Coronary artery (tissue), 2 donors: Measurements from ENCODE around the gene GLTP.
"Not testable (repeated sequence)": the region's sequence is repeated elsewhere in the genome, so short reads cannot be mapped to it uniquely, and the experiment has no call there.

Source experiments
- DNase-seq: peaks from one replicate; pipeline ENCODE4 v3.0.0-alpha.2; 2017; ENCODE audit warnings: low spot score
- H3K27ac ChIP-seq, 2 donors: fragments of 200-600 bp; sonication (generic); one replicate each; pipeline ENCODE4 v1.5.1; 2016 to 2019
- H3K4me3 ChIP-seq: fragments of 200-600 bp; sonication (generic); 2 replicates; pipeline ENCODE4 v1.5.1; 2016; ENCODE audit warnings: mild to moderate bottlenecking, moderate library complexity
- CTCF ChIP-seq: fragments of 200-600 bp; sonication (generic); IDR thresholded peaks from one replicate; pipeline ENCODE4 v1.5.1; 2019; ENCODE audit warnings: antibody characterized with exemption

The GLTP gene

GRCh38 chr12:109902891-109903418 is 22.6 kb upstream of the GLTP start:
- DNase-seq = no peak
- H3K27ac ChIP-seq = no peak overlapping the region
- no peak overlapping the region for H3K4me3 ChIP-seq
- no peak for TF ChIP-seq CTCF

- H3K27ac ChIP-seq = peak overlapping the region; percentile 65 to 82
- peak overlapping the region; percentile 83 for H3K4me3 ChIP-seq
- TF ChIP-seq CTCF = no peak
- DNase-seq = no peak
Observed at GRCh38 chr12:109900752-109901580, 20.6 kb upstream of the GLTP start.

GRCh38 chr12:109899783-109900751 is 19.7 kb upstream of the GLTP start, which contains the start of gene TCHP:
TCHP (plus strand) TSS chr12:109900274; CDS start chr12:109903027, 2,753 bp downstream.
- H3K27ac ChIP-seq = peak within 1 kb of the TSS; percentile 65 to 82
- DNase-seq = peak; percentile 91
- no peak for TF ChIP-seq CTCF
- peak within 1 kb of the TSS; percentile 83 for H3K4me3 ChIP-seq

GRCh38 chr12:109899345-109899744 is 19.0 kb upstream of the GLTP start:
- peak overlapping the region; percentile 83 for H3K4me3 ChIP-seq
- DNase-seq = not testable (repeated sequence)
- H3K27ac ChIP-seq = peak overlapping the region; percentile 65 to 82

GRCh38 chr12:109897029-109897428 is 16.7 kb upstream of the GLTP start:
- Histone ChIP-seq H3K4me3 (no peak overlapping the region), H3K27ac (no peak overlapping the region)
- TF ChIP-seq CTCF = no peak
- no peak for DNase-seq

- no peak for TF ChIP-seq CTCF
- no peak overlapping the region for H3K4me3 ChIP-seq
- no peak for DNase-seq
- H3K27ac ChIP-seq = no peak overlapping the region
Observed at GRCh38 chr12:109896188-109896587, 15.8 kb upstream of the GLTP start.

- no peak for DNase-seq
- TF ChIP-seq CTCF = no peak
- no peak overlapping the region for H3K27ac ChIP-seq
- H3K4me3 ChIP-seq = no peak overlapping the region
Observed at GRCh38 chr12:109894939-109895338, 14.6 kb upstream of the GLTP start.
